Measurements from ENCODE around the gene GABRG2.

GABRG2 gene

GRCh38 chr5:162193012-162193411 is 125.4 kb downstream of the GABRG2 start:
- no peak for DNase-seq (ENCODE audit: low spot score)

- no peak for DNase-seq (ENCODE audit: low spot score)
These were observed 128.8 kb downstream of the GABRG2 start for GRCh38 chr5:162196351-162196750.

DNA sequence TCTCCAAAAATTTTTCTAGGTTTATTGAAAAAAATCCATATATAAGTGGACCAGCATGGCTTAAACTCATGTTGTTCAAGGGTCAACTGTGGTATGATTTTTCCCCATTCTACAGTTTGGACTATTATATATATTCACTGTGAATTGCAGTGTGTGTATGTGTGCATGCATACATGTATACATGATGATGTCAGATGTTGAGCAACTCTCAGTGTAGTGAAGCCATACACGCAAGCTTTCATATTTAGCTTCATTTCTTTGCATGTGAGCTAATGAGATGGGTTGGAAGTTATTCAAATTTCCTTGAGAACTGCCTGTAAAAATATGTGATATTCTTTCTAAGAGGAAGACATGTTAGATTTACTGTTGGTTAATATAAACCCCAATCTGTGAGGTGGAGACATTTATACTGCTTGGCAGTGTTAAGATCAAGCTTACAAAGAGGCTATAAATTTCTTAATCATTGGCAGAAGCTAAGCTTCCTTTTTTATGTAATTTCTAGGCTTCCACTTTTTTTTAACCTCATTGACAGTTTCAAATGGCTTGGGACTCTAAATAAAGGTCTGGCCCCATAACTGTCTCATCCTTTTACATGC is 134.8 kb downstream of the GABRG2 start:
- DNase-seq (ENCODE audit: low spot score): no peak
